GM18507 (cell line): ENCODE results near the gene COL20A1.
"Not testable (repeated sequence)": the region's sequence is repeated elsewhere in the genome, so short reads cannot be mapped to it uniquely, and the experiment has no call there.

Experiments used
- DNase-seq: peaks from one replicate; pipeline ENCODE4 v3.0.0; 2011; ENCODE audit warnings: low read depth; ENCODE audit not compliant: insufficient read length; ENCODE audit errors: extremely low spot score
- FAIRE-seq: peaks from 2 replicates; lab custom pipeline; 2011; peaks lifted over from hg19 to GRCh38; lab: Jason Lieb, UNC

COL20A1 gene

GRCh38 chr20:63301671-63302070, 8.7 kb downstream of the COL20A1 start:
- DNase-seq (no peak), FAIRE-seq (no peak)

DNA sequence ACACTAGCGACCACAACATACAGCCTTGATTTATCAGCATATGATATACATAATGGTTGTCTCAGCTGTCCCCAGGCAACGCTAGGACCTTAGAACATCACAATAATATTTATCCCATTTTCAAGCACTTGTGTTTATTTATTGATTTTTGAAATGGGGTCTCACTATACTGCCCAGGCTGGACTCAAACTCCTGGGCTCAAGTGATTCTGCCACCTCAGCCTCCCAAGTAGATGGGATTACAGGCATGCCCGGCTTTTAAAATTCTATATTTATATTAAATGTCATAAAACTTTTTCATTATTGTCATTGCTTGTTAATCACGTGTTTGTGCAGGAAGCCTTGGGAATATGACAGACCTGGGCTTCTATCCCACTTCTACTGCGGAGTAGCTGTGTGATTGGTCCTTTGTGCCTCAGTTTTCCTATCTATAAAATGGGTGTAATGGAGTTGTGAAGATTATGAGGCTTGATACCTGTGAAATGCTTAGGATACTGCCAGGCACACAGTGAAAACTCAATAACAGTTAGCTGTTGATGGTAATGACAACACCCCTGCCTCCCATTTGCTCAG, 10.2 kb downstream of the COL20A1 start:
- DNase-seq (no peak), FAIRE-seq (no peak)

- DNase-seq (no peak), FAIRE-seq (no peak)
Observed at GRCh38 chr20:63305393-63305792, 12.4 kb downstream of the COL20A1 start.

DNA sequence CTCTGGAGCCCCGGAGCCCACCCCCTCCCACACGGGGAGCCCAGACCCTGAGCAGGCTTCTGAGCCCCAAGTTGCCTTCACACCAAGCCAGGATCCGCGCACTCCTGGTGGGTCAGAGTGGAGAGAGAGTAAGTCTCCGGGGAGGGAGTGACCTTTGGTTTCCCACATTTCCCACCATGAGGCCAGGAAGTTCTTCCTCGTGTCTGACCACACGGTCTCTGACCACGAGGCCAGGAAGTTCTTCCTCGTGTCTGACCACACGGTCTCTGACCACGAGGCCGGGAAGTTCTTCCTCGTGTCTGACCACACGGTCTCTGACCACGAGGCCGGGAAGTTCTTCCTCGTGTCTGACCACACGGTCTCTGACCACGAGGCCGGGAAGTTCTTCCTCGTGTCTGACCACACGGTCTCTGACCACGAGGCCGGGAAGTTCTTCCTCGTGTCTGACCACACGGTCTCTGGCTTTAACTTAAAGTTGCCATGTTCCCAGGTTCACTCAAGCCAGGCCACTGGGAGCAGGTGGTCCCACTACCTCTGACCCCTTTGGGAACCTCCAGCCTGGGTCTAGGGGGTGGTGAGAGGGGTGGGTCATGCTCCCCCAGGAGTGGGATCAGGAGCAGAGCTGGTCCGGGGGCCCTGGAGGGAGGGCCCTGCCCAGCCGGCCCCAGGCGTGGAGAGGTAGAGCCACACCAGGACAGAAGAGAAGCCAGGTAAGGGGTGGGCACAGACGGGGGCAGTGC, 13.1 kb downstream of the COL20A1 start:
- FAIRE-seq: not testable (repeated sequence)

DNA sequence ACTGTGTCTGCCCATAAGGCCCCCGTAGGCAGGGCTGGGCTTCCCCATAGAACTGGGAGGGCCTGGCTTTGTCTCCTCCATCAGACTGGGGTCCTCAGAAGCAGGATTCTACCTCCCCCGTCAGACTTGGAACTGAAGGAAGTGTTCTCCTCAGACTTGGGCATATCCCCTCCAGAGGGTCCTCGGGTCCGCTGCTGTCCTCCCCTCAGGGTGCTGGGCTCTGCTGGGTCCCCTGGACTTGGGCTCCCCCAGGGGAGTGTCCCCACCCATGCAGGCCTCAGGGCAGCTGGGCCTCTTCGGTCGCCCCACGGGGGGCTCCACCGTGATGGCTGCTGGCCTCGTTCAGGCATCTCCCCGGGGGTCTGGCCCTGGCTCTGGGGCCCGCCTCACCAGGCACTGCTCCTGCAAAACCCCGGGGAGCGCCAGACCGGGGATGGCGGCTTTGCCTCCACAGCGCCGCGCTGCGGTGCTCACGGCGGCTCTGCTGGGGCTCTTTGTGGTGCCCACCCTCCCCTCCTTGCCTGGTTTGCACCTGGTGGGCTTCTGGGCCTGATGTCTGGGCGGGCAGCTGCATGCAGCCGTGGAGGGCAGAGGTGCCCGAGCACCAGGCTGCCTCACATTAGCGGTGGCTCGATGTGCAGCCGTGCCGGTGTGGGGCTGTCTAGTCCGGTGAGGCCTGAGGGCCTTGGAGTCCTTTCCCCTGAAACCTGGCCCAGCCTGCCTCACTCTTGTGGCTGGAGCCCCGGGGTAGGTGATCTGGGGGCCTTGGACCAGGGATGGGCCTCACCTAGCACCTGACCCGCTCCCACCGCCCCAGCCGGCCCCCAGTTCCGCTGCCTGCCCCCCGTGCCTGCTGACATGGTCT, 13.9 kb downstream of the COL20A1 start:
- FAIRE-seq (no peak), DNase-seq (no peak)

More for the DNA sequence above, 13.1 kb downstream of the COL20A1 start:
- DNase-seq: not testable (repeated sequence)

DNA sequence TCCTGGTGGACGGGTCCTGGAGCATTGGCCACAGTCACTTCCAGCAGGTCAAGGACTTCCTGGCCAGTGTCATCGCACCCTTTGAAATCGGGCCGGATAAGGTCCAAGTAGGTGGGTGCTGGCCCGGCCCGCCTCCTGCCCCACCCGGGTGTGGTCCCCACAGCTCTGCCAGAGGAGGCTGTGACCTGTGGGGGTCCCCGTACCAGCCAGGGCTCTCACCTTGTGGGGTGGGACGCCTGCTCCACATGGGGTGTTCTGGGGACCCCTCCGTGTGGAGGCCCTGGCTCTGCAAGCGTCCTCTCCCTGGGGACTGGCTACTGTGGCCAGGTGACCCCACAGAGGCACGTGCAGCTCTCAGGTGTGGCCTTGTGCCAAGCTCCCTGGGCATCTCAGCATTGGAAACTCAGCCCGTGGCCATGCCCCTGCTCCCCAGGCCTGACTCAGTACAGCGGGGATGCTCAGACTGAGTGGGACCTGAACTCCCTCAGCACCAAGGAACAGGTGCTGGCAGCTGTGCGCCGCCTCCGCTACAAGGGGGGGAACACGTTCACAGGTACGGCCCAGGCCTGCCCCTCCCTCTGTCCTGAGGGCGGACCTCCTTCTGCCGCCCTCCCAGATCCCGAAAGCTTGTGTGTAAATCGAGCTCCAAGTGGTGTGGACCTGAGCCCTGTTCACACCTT, 14.7 kb downstream of the COL20A1 start:
- no peak for FAIRE-seq
- DNase-seq: no peak

- no peak for DNase-seq
- FAIRE-seq: no peak
Observed at GRCh38 chr20:63308218-63308911, 15.4 kb downstream of the COL20A1 start.

DNA sequence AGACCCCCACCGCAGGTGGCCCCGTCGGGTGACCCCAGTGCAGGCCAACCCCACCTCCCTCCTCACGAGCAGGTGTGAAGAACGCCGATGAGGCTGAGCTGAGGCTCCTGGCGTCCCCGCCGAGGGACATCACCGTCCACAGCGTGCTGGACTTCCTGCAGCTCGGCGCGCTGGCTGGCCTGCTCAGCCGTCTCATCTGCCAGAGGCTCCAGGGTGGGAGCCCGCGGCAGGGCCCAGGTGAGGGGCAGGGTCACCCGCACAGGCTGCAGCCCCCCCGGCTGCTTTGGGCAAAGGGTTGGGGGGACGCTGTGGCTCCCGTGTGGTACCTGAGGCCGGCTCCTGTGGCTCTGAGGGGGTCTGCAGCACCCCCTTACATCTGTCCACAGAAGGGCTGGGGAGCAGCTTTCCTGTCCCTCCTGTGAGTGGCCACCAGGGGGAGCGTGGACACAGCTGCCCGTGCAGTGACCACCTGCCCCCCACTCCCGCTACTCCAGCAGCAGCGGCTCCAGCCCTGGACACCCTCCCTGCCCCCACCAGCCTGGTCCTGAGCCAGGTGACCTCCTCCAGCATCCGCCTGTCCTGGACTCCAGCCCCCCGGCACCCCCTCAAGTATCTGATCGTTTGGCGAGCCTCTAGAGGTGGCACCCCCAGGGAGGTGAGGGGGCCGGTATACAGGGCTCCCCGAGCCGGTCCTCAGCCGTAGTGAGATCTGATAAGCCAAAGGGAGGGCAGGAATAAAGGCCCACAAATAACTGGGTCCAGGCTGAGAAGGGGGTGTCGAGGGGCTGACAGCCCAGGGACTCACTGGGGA, 16.5 kb downstream of the COL20A1 start:
- FAIRE-seq: no peak

DNA sequence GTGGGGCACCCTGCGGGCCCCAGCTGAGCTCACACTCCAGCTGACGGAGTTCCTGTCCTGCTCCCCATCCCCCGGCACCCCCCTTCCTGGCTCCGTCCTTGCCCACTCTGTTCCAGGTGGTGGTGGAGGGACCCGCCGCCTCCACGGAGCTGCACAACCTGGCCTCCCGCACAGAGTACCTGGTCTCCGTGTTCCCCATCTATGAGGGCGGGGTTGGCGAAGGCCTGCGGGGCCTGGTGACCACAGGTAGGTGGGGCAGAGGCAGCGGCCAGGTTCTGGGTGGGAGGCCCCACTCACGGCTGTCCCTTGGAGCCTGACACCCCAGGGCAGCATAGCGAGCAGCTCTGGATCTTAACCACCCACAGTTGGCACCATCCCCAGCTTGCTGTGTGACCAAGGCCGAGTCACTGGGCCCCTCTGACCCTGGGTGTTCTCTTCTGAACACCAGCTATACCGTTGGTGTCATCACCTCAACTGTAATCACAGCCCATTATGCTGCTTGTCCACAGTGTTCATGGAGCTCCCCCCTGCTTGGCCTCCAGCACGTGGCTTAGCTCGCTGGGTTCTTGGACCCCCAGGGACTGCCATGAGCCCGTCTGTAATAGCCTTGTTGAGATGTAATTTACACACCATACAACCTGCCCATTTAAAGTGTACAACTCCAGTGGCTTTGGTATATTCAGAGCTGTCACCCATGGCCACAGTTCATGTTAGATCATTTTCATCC, 17.4 kb downstream of the COL20A1 start:
- DNase-seq (no peak), FAIRE-seq (no peak)

More for the DNA sequence above, 16.5 kb downstream of the COL20A1 start:
- DNase-seq: no peak

DNA sequence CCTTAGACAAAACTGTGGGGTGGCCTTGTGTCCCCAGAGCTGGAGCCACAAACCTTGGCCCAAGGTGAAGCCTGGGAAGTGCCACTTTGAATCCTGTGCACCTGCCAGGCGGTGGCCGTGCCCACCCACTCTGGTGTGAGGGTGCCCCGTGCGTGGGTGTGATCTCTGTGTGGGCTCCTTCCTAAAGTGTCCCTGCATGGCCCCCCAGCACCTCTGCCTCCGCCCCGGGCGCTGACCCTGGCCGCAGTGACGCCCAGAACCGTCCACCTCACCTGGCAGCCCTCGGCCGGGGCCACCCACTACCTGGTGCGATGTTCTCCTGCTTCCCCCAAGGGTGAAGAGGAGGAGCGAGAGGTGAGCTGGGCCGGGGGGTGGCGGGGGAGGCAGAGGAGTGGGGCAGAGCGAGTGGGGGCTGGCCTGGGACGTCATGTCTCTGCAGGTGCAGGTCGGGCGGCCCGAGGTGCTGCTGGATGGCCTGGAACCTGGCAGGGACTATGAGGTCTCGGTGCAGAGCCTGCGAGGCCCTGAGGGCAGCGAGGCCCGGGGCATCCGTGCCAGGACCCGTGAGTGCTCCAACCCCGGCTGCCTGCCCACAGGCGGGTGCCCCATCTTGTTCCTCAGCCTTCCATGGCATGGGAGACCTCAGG, 18.3 kb downstream of the COL20A1 start:
- no peak for DNase-seq
- no peak for FAIRE-seq

GRCh38 chr20:63311833-63312243, 18.9 kb downstream of the COL20A1 start:
- DNase-seq (no peak), FAIRE-seq (no peak)

- DNase-seq: no peak
- no peak for FAIRE-seq
Observed at GRCh38 chr20:63312273-63312672, 19.3 kb downstream of the COL20A1 start.

DNA sequence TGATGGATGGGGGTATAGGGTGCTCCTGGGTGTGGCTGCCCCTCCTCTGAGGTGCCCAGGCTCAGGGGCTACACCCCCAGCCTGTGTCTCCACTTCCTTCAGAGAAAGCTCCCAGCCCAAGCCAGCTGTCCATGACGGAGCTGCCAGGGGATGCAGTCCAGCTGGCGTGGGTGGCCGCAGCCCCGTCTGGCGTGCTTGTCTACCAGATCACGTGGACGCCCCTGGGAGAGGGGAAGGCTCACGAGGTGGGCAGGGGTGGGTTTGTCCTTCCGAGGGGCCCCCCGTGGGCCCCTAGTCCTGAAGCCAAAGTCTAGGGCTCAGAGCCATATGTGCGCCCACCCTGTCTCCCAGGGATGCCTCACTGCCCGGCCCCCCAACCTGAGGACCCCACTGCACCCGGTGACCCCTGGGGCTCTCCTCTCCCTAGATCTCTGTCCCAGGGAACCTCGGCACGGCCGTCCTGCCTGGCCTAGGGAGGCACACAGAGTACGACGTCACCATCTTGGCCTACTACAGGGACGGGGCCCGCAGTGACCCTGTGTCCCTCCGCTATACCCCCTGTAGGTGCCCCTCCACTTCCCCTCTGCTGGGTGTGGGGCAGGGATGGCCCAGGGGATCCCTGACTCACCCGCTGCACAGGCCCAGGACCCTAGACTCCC, 19.8 kb downstream of the COL20A1 start:
- DNase-seq (no peak), FAIRE-seq (no peak)

DNA sequence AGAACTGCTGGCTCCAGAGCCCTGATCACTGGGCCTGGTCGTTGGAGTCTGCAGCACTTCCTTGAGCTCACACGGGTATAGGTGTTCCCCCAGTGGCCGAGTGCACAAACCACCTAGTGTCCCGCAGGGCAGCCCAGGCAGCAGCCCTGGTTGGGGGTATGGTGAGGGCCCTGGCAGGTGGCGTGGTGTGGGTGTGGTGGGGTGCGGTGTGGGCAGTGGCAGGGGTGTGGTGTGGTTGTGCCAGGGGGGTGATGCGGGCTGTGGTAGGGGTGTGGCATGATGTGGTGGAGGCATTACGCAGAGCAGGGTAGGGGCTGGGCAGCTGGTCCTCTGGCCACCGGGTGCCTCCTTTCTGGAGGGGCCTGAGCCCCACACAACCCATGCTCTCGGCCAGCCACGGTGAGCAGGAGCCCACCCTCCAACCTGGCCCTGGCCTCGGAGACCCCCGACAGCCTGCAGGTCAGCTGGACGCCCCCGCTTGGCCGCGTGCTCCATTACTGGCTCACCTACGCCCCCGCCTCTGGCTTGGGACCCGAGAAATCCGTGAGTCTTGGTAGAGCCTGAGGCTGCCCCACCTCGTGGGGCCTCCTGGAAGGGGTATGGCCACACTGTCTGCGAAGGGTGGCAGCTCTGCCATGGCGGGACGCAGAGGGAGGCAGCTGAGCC, 20.5 kb downstream of the COL20A1 start:
- no peak for FAIRE-seq
- DNase-seq: no peak

DNA sequence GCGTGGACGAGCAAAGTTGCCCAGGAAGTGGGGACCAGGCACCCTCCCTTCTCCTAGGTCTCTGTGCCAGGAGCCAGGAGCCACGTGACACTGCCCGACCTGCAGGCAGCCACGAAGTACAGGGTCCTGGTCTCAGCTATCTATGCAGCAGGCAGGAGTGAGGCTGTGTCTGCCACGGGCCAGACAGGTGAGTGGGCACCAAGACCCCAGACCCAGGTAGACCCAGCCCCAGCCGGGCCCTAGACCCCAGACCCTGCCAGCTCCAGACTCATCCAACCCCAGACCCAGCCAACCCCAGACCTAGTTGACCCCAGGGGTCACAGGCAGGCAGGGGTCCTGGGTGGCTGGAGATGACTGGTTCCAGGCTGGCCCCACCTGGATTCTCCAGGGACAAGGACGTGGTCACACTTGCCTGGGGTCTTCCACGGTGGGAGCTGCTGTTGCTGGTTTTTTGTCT, 21.1 kb downstream of the COL20A1 start:
- FAIRE-seq: no peak
- no peak for DNase-seq

DNA sequence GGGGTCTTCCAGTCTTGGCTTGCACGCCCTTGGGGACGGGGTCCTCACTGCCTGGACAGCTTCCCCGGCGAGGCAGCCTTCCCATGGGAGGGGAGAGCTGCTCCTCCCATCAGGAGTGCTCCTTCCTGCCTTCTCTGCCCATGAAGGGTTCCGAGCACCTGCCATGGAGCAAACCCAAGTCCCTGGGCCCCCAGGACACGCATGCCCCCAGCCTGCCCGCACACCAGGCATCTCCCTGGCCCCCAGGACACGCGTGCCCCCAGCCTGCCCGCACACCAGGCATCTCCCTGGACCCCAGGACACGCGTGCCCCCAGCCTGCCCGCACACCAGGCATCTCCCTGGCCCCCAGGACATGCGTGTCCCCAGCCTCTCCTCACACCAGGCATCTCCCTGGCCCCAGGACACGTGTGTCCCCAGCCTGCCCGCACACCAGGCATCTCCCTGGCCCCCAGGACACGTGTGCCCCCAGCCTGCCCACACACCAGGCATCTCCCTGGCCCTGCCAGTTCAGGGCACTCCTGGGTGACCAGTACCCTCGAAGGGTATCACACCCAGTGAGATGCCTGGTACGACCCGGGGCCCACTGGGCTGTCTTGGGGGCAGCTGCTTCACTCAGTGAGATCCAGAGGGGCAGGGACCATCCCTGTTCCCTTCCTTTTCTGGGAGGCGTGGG, 21.7 kb downstream of the COL20A1 start:
- FAIRE-seq (no peak), DNase-seq (no peak)
